HG03432 (cell line): ENCODE data around the gene SLC12A2.

Experiments used
- ATAC-seq: cut with Tn5 transposase; IDR thresholded peaks from one replicate; pipeline ENCODE4 v1.9.1; 2021; ENCODE audit warnings: mild to moderate bottlenecking, moderate library complexity; ENCODE audit not compliant: unreplicated experiment

Gene SLC12A2

DNA sequence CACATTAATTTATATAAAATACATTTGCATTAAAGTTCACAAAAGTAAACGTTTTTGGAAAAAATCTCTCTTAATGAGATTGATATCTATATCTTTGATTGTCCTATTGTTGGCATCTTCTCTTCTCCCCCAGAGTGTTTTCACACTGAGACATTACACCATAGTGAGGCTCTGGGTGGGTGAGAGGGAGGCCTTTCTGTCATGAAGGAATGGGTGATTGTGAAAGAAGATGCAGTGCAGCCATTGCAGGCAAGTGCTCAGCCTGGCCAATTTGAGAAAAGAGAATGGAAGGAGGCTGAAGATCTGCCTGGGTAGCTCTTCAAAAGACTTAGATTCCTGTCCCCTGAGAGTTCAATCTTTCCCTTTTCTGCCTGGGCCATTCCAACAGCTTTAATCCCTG lies 140.8 kb downstream of the SLC12A2 start:
- ATAC-seq: no peak

- no peak for ATAC-seq
Measured at GRCh38 chr5:128225245-128226030, 141.9 kb downstream of the SLC12A2 start.

DNA sequence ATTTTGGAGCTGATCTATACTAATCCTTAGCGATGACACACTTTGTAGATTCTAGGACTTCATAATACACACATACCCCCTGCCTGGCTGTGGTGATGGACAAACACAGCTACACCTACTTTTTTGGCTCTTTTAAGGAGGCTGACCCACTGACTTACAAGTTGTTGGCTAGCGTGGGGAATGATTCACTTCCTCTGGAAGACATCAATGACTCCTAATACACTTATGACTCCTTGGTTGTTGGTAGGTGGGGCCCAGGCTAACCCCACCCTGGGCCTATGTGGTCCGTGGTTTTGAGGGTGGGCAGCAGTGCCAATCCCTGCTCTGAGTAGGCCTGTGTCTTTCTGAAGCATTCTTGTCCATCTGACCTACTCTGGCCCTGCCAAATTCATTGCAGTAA lies 144.4 kb downstream of the SLC12A2 start:
- no peak for ATAC-seq

DNA sequence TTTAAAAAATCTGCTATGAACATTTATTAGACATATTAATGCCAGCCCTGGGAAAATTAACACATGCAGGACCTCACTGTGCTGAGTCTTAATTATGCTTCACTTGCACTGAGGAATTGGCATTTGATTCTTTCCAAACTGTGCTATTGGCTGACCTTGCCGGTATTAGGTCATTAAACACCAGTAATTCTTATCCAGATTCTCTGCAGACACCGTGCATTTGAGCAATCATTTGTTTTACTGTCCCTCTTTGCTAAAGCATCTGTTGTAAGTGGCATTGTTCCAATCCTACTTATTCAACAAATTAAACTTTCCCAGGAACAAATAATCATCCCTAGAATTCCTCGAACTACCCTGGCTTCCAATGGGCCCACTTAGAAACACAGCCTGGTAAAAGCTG lies 145.0 kb downstream of the SLC12A2 start:
- ATAC-seq: no peak

DNA sequence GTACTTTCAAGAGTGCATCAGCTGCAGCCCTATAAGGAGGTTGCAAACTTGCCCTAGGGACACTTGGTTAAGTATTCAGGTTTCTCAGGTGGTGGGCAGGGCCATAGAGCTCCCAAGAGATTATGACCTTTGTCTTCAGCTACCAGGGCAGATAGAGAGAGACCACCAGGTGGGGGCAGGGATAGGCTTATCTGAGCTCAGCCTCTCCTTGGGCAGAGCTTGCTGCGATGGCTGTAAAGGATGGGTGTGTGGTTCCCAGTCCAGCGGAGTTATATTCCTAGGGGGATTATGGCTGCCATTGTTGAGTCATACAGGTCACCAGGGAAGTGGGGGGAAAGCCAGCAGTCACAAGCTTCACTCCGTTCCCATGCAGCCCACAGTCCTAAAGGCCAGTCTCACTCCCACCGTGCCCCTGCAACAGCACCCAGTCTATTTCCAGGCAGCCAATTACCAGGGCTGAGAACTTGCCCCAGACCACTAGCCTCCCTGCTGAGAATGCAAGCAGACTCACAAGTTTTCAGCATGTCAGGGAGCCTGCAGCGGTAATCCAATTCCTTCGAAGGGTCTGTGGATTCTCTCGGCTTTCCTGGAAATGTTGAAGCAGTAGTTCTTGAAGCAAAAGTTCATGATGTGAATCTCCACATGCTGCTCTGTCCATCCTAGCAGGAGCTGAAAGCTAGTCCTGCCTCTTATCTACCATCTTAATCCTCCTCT lies 151.5 kb downstream of the SLC12A2 start:
- no peak for ATAC-seq

GRCh38 chr5:128236334-128236733 lies 152.8 kb downstream of the SLC12A2 start:
- no peak for ATAC-seq

- ATAC-seq: no peak
Measured at GRCh38 chr5:128237000-128237399, 153.4 kb downstream of the SLC12A2 start.

DNA sequence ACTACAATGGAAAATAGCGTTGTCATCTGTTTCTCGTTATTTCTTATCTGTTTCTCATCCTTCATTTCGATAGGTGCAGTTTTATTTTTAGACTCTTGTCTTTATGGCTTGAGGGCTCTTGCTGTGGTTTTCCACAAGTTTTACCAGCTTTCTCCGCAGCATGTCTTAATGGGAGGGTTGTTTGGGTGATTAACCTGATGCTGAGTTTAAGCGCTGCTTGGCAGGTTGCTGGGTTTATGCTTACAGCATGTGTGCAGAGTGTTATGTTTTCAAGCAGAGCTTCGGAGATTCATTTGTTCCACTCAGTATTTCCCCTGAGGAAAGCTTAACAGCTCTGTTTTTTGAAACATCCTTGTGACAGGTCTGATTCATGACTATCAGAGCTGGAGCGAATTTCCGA lies 154.0 kb downstream of the SLC12A2 start:
- no peak for ATAC-seq
